ENCODE data around the gene KRT78.

KRT78 gene

DNA sequence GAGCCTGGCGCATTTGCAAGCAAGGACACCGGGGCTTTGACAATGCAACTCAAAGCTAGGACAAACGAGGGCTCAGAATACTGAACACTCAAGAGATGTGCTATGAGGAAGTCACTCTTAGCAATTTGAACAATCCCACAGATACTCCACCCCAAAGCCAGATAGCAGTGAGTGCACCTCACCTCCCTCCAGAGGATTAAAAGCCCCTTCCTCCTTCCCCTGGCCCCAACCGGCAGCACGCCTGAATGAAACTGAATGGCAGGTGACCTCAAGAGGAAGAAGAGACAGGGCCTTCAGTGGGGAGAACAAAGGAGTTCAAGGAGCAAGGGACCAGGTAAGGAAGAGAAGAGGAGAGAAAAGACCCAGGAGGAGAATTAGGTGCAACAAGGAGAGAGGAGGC is 1.9 kb upstream of the KRT78 start:
- no peak overlapping the region for H4K8ac ChIP-seq (ENCODE audit: low read length)
- H2AFZ ChIP-seq (ENCODE audit: low read depth, low read length) = no peak overlapping the region
- WGBS = 88% methylated on average over 5 of the region's 5 CpGs
- H3K27me3 ChIP-seq (ENCODE audit: control insufficient read depth in 1 of 2, insufficient read depth in 1 of 2, low read length in 2 of 2) = peaks cover 46 to 70% of the 10 kb centered on the region in 2 experiments
- H3K36me3 ChIP-seq (ENCODE audit: control insufficient read depth in 1 of 2, insufficient read depth in 2 of 2, low read depth in 1 of 2, low read length in 2 of 2) = no peaks in the 10 kb centered on the region
- H2BK12ac ChIP-seq (ENCODE audit: low read length in 2 of 2) = no peak overlapping the region
- H2AK5ac ChIP-seq (ENCODE audit: low read length, severe bottlenecking) = no peak overlapping the region
- H3K27ac ChIP-seq (ENCODE audit: low read length, poor library complexity, severe bottlenecking) = no peak overlapping the region
- H3K14ac ChIP-seq (ENCODE audit: low read length in 2 of 2) = no peak overlapping the region
- H4K91ac ChIP-seq (ENCODE audit: low read length) = no peak overlapping the region
- no peak overlapping the region for H3K18ac ChIP-seq (ENCODE audit: low read depth in 1 of 2, low read length in 2 of 2)
- H3K9ac ChIP-seq (ENCODE audit: low read length) = no peak overlapping the region
- H2BK5ac ChIP-seq (ENCODE audit: low read depth, low read length, poor library complexity, severe bottlenecking) = no peak overlapping the region
- H2BK15ac ChIP-seq (ENCODE audit: low read depth, poor library complexity, severe bottlenecking) = no peak overlapping the region
- no peak overlapping the region for H3K4me2 ChIP-seq (ENCODE audit: low read length, poor library complexity, severe bottlenecking)
- no peaks in the 10 kb centered on the region for H3K79me1 ChIP-seq (replicated peaks; ENCODE audit: low read length, poor library complexity, severe bottlenecking)
- H3K4ac ChIP-seq (ENCODE audit: low read depth in 1 of 2, low read length in 2 of 2) = no peak overlapping the region
- no peak for DNase-seq
- H2BK120ac ChIP-seq (ENCODE audit: low read depth, low read length) = no peak overlapping the region
- no peaks in the 10 kb centered on the region for H3K9me3 ChIP-seq (ENCODE audit: control insufficient read depth, low read length)
- H3K4me3 ChIP-seq (ENCODE audit: insufficient read depth in 1 of 2, low read depth in 1 of 2, low read length in 2 of 2) = no peak overlapping the region
- H3K23ac ChIP-seq (ENCODE audit: low read length in 2 of 2) = peak overlapping the region in 1 of 2 experiments; percentile 71
- peaks cover 2% of the 10 kb centered on the region for H3K4me1 ChIP-seq (ENCODE audit: control insufficient read depth, insufficient read depth, low read depth, low read length)

DNA sequence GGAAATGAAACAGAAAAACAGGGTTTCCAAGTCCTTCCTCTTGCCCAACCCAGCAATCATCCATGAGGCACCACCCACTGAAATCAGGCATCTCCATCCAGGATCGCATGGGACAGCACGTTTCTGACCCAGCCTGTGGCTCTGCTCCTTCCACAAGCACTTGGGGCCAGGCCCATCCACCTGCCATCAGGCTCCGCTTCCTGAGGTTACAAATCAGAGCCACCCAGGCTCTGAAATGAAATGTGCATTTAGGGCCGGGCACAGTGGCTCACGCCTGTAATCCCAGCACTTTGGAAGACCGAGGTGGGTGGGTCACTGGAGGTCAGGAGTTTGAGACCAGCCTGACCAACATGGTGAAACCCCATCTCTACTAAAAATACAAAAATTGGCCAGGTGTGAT is 717 bp upstream of the KRT78 start:
- Histone ChIP-seq H3K23ac (ENCODE audit: low read length in 2 of 2) (no peak overlapping the region), H3K9ac (ENCODE audit: low read length) (no peak overlapping the region)
- 96% methylated on average over 5 of the region's 6 CpGs for WGBS

DNA sequence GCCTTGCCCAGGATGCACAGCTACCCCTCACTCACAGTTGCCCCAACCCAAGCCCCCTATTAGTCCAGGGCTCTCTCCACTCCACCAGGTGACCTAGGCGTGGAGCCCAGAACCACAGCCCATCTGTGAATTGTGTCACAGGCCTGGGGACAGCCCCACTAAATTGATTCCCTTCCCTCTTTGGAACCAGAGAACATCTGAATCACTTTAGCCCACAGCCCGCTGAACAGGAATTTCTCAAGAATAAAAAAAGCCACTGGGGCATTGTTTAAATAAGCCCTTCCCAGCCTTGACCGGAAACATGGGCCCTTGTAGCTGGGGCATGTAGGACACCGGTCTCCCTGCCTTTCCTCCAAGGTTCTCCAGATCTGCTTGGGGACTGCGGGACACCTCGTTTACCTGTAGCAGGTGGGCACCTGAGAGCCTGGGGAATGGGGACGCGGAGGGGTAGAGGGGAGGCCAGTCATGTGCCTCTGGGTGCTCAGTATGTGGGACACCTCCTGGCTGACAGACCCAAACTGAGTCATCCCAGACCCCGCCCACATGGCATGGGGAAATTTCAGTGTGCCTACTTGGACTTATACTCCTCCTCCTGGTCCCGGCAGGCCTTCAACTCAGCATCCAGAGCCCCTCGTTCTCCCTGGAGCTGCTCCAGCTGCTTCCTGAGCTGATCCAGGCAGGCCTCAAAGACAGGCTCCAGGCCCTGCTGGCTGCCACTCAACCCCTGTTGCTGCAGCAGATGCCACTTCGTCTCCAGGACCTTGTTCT is 1.3 kb downstream of the KRT78 start:
- no peak overlapping the region for H2AFZ ChIP-seq (ENCODE audit: low read depth, low read length)
- H3K9ac ChIP-seq (ENCODE audit: low read length) = no peak overlapping the region
- H2BK15ac ChIP-seq (ENCODE audit: low read depth, poor library complexity, severe bottlenecking) = no peak overlapping the region
- no peak overlapping the region for H3K23ac ChIP-seq (ENCODE audit: low read length in 2 of 2)
- no peak overlapping the region for H2BK5ac ChIP-seq (ENCODE audit: low read depth, low read length, poor library complexity, severe bottlenecking)
- H3K4me2 ChIP-seq (ENCODE audit: low read length, poor library complexity, severe bottlenecking) = no peak overlapping the region
- H2BK12ac ChIP-seq (ENCODE audit: low read length in 2 of 2) = no peak overlapping the region
- no peaks in the 10 kb centered on the region for H3K79me1 ChIP-seq (replicated peaks; ENCODE audit: low read length, poor library complexity, severe bottlenecking)
- H2BK120ac ChIP-seq (ENCODE audit: low read depth, low read length) = no peak overlapping the region
- no peak overlapping the region for H3K18ac ChIP-seq (ENCODE audit: low read depth in 1 of 2, low read length in 2 of 2)
- 87% methylated on average over 12 of the region's 12 CpGs for WGBS
- H3K27me3 ChIP-seq (ENCODE audit: control insufficient read depth in 1 of 2, insufficient read depth in 1 of 2, low read length in 2 of 2) = peaks cover 32 to 72% of the 10 kb centered on the region in 2 experiments
- H3K4me3 ChIP-seq (ENCODE audit: insufficient read depth in 1 of 2, low read depth in 1 of 2, low read length in 2 of 2) = no peak overlapping the region
- no peaks in the 10 kb centered on the region for H3K36me3 ChIP-seq (ENCODE audit: control insufficient read depth in 1 of 2, insufficient read depth in 2 of 2, low read depth in 1 of 2, low read length in 2 of 2)
- no peak overlapping the region for H4K8ac ChIP-seq (ENCODE audit: low read length)
- H3K9me3 ChIP-seq (ENCODE audit: control insufficient read depth, low read length) = no peaks in the 10 kb centered on the region
- H3K27ac ChIP-seq (ENCODE audit: low read length, poor library complexity, severe bottlenecking) = no peak overlapping the region
- H3K14ac ChIP-seq (ENCODE audit: low read length in 2 of 2) = no peak overlapping the region
- no peak overlapping the region for H3K4ac ChIP-seq (ENCODE audit: low read depth in 1 of 2, low read length in 2 of 2)
- H2AK5ac ChIP-seq (ENCODE audit: low read length, severe bottlenecking) = no peak overlapping the region
- DNase-seq = no peak
- H4K91ac ChIP-seq (ENCODE audit: low read length) = no peak overlapping the region
- peaks cover 2% of the 10 kb centered on the region for H3K4me1 ChIP-seq (ENCODE audit: control insufficient read depth, insufficient read depth, low read depth, low read length)

More for the DNA sequence above, 717 bp upstream of the KRT78 start:
- Histone ChIP-seq H3K79me1 (replicated peaks; ENCODE audit: low read length, poor library complexity, severe bottlenecking) (no peaks in the 10 kb centered on the region), H3K4me3 (ENCODE audit: insufficient read depth in 1 of 2, low read depth in 1 of 2, low read length in 2 of 2) (no peak overlapping the region), H3K4ac (ENCODE audit: low read depth in 1 of 2, low read length in 2 of 2) (no peak overlapping the region), H3K14ac (ENCODE audit: low read length in 2 of 2) (no peak overlapping the region), H2AK5ac (ENCODE audit: low read length, severe bottlenecking) (no peak overlapping the region), H2BK5ac (ENCODE audit: low read depth, low read length, poor library complexity, severe bottlenecking) (no peak overlapping the region), H2BK15ac (ENCODE audit: low read depth, poor library complexity, severe bottlenecking) (no peak overlapping the region), H3K27ac (ENCODE audit: low read length, poor library complexity, severe bottlenecking) (no peak overlapping the region), H4K8ac (ENCODE audit: low read length) (no peak overlapping the region), H2AFZ (ENCODE audit: low read depth, low read length) (no peak overlapping the region), H2BK12ac (ENCODE audit: low read length in 2 of 2) (no peak overlapping the region), H3K18ac (ENCODE audit: low read depth in 1 of 2, low read length in 2 of 2) (no peak overlapping the region), H4K91ac (ENCODE audit: low read length) (no peak overlapping the region), H3K4me1 (ENCODE audit: control insufficient read depth, insufficient read depth, low read depth, low read length) (peaks cover 2% of the 10 kb centered on the region), H3K27me3 (ENCODE audit: control insufficient read depth in 1 of 2, insufficient read depth in 1 of 2, low read length in 2 of 2) (peaks cover 46 to 72% of the 10 kb centered on the region in 2 experiments), H3K9me3 (ENCODE audit: control insufficient read depth, low read length) (no peaks in the 10 kb centered on the region), H3K36me3 (ENCODE audit: control insufficient read depth in 1 of 2, insufficient read depth in 2 of 2, low read depth in 1 of 2, low read length in 2 of 2) (no peaks in the 10 kb centered on the region), H2BK120ac (ENCODE audit: low read depth, low read length) (no peak overlapping the region), H3K4me2 (ENCODE audit: low read length, poor library complexity, severe bottlenecking) (no peak overlapping the region)
- DNase-seq = no peak

DNA sequence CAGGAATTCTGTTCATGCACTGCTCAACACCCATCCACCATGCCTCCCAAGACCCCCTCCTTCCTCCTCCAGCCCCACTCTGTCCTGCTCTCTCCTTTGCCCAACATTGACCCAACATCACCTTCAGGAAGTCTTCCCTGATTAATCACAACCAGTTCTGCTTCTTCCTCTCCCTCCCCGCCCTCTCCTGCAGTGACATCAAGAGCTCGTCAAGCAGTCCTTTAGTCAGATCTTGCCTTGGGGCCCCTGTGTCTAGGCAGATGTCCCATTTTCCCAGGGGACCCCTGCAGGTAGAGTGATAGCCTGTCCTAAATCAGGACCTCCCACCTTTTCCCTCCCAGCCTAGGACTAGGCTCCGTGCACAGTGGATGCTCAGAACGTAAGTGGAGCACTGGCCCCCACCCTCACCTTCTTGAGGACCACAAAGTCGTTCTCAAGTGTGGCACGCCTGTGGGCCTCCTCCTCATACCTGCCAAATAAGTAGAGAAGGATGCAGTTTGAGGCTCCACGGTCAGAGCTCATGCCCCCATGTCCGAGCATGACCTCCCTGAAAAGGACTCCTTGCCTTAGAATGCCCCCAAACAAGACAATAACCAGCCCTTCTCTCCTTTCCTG is 2.3 kb downstream of the KRT78 start:
- Histone ChIP-seq H4K91ac (ENCODE audit: low read length) (no peak overlapping the region), H2BK12ac (ENCODE audit: low read length in 2 of 2) (no peak overlapping the region), H3K4me2 (ENCODE audit: low read length, poor library complexity, severe bottlenecking) (no peak overlapping the region), H3K14ac (ENCODE audit: low read length in 2 of 2) (no peak overlapping the region), H3K4ac (ENCODE audit: low read depth in 1 of 2, low read length in 2 of 2) (no peak overlapping the region), H3K4me3 (ENCODE audit: insufficient read depth in 1 of 2, low read depth in 1 of 2, low read length in 2 of 2) (no peak overlapping the region), H3K9ac (ENCODE audit: low read length) (no peak overlapping the region), H2BK120ac (ENCODE audit: low read depth, low read length) (no peak overlapping the region), H2AK5ac (ENCODE audit: low read length, severe bottlenecking) (no peak overlapping the region), H3K27me3 (ENCODE audit: control insufficient read depth in 1 of 2, insufficient read depth in 1 of 2, low read length in 2 of 2) (peaks cover 27 to 66% of the 10 kb centered on the region in 2 experiments), H3K4me1 (ENCODE audit: control insufficient read depth, insufficient read depth, low read depth, low read length) (peaks cover 2% of the 10 kb centered on the region), H3K23ac (ENCODE audit: low read length in 2 of 2) (no peak overlapping the region), H2BK15ac (ENCODE audit: low read depth, poor library complexity, severe bottlenecking) (no peak overlapping the region), H2AFZ (ENCODE audit: low read depth, low read length) (no peak overlapping the region), H4K8ac (ENCODE audit: low read length) (no peak overlapping the region), H3K9me3 (ENCODE audit: control insufficient read depth, low read length) (no peaks in the 10 kb centered on the region), H2BK5ac (ENCODE audit: low read depth, low read length, poor library complexity, severe bottlenecking) (no peak overlapping the region), H3K79me1 (replicated peaks; ENCODE audit: low read length, poor library complexity, severe bottlenecking) (no peaks in the 10 kb centered on the region), H3K18ac (ENCODE audit: low read depth in 1 of 2, low read length in 2 of 2) (no peak overlapping the region), H3K36me3 (ENCODE audit: control insufficient read depth in 1 of 2, insufficient read depth in 2 of 2, low read depth in 1 of 2, low read length in 2 of 2) (no peaks in the 10 kb centered on the region), H3K27ac (ENCODE audit: low read length, poor library complexity, severe bottlenecking) (no peak overlapping the region)
- DNase-seq = no peak
- 75% methylated on average over 8 of the region's 8 CpGs for WGBS

Measured in mesenchymal stem cell (in vitro differentiated cells and primary cell).